WERI-Rb-1 (cell line): Measurements from ENCODE around the gene GLUD2.

Experiments
- DNase-seq: peaks from one replicate; pipeline ENCODE4 v3.0.0-alpha.2; 2020
- H3K27ac ChIP-seq: fragments of 250-450 bp; sonication (Bioruptor Pico); 2 replicates; pipeline ENCODE4 v1.5.1; 2020; ENCODE audit warnings: mild to moderate bottlenecking, moderate library complexity
- H3K27me3 ChIP-seq: fragments of 250-450 bp; sonication (Bioruptor Pico); 2 replicates; pipeline ENCODE4 v1.5.1; 2021; ENCODE audit warnings: mild to moderate bottlenecking, low read depth, moderate library complexity; ENCODE audit not compliant: insufficient read depth, severe bottlenecking
- H3K36me3 ChIP-seq: fragments of 250-450 bp; sonication (Bioruptor Pico); 2 replicates; pipeline ENCODE4 v1.5.1; 2020; ENCODE audit warnings: mild to moderate bottlenecking, moderate library complexity
- H3K4me3 ChIP-seq: 2 replicates; pipeline ENCODE4 v1.5.1; 2011; ENCODE audit warnings: low read depth, mild to moderate bottlenecking, control low read depth, low read length
- H3K9me3 ChIP-seq: fragments of 250-450 bp; sonication (Bioruptor Pico); 2 replicates; pipeline ENCODE4 v1.5.1; 2021; ENCODE audit warnings: mild to moderate bottlenecking, moderate library complexity; ENCODE audit not compliant: severe bottlenecking
- TF ChIP-seq, protein P1 (sequence below): IDR thresholded peaks from 2 replicates; pipeline ENCODE4 v1.5.1; 2011; ENCODE audit warnings: low read depth, mild to moderate bottlenecking, control low read depth, inconsistent platforms, low read length

GLUD2 gene

DNA sequence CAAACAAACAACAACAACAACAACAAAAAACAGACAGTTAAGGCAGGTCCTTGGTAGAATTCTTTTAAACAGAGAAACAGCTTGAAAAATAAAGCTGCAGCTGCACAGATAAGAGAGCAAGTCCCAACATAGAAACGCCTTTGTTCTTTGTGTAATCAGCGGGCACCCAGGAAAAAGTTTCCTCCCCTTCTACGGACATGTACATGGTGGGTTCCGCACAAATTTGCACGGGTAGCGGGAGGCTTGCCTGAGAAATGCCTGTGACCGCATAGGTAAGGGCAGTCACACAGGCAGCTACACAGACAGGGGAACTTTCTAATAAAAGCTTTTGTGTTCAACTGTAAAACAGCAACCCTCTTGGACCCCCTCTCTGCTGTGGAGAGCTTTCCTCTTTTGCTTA is 36.2 kb upstream of the GLUD2 start:
- TF ChIP-seq, protein P1, sequence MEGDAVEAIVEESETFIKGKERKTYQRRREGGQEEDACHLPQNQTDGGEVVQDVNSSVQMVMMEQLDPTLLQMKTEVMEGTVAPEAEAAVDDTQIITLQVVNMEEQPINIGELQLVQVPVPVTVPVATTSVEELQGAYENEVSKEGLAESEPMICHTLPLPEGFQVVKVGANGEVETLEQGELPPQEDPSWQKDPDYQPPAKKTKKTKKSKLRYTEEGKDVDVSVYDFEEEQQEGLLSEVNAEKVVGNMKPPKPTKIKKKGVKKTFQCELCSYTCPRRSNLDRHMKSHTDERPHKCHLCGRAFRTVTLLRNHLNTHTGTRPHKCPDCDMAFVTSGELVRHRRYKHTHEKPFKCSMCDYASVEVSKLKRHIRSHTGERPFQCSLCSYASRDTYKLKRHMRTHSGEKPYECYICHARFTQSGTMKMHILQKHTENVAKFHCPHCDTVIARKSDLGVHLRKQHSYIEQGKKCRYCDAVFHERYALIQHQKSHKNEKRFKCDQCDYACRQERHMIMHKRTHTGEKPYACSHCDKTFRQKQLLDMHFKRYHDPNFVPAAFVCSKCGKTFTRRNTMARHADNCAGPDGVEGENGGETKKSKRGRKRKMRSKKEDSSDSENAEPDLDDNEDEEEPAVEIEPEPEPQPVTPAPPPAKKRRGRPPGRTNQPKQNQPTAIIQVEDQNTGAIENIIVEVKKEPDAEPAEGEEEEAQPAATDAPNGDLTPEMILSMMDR: no peak
- Histone ChIP-seq H3K27me3 (peaks cover 26% of the 10 kb centered on the region), H3K36me3 (no peaks in the 10 kb centered on the region), H3K9me3 (no peaks in the 10 kb centered on the region), H3K4me3 (no peak overlapping the region), H3K27ac (no peak overlapping the region)
- DNase-seq: no peak

DNA sequence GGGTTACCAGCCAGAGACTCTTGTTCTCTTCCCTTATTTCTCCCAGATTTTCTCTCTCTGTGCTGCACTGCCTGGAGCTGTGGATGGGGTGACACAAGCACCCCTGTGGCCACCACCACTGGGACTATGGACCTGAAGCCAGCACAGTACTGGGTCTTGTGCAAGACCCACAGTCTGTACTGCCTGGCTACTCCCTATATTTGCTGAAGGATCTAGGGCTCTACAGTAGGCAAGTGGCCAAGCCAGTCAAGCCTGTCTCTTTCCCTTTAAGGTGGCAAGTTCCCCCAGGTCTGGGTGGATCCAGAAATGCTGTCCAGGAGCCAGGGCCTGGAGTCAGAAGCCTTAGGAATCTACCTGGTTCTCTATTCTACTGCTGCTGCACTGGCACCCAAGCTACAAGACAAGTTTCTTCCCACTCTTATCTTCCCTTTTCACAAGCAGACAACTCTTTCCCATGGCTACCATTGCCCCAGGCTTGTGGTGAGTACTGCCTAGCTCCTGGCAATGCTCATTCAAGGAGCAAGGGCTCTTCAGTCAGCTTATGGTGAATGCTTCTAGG is 33.4 kb upstream of the GLUD2 start:
- TF ChIP-seq, protein P1: no peak
- no peak for DNase-seq
- no peak overlapping the region for H3K27ac ChIP-seq
- no peaks in the 10 kb centered on the region for H3K36me3 ChIP-seq
- H3K4me3 ChIP-seq: no peak overlapping the region
- H3K27me3 ChIP-seq: peaks cover 28% of the 10 kb centered on the region
- H3K9me3 ChIP-seq: no peaks in the 10 kb centered on the region

DNA sequence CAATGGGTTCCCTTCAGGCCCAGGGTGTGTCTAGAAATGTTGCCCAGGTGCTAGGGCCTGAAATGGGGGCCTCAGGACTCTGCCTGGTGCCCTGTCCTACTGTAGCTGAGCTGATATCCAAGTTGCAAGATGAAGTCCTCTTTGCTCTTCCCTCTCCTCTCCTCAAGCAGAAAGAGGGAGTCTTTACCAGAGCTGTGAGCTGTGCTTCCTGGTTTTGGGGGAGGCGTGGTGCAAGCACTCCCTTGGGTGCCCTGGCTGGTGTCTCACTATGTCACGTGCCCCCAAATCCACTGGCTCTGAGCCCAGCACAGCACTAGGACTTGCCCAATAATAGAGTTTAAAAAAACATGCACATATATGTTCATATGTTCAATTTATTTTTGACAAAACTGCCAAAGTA is 32.6 kb upstream of the GLUD2 start:
- TF ChIP-seq, protein P1: no peak
- DNase-seq: no peak
- H3K9me3 ChIP-seq: no peaks in the 10 kb centered on the region

DNA sequence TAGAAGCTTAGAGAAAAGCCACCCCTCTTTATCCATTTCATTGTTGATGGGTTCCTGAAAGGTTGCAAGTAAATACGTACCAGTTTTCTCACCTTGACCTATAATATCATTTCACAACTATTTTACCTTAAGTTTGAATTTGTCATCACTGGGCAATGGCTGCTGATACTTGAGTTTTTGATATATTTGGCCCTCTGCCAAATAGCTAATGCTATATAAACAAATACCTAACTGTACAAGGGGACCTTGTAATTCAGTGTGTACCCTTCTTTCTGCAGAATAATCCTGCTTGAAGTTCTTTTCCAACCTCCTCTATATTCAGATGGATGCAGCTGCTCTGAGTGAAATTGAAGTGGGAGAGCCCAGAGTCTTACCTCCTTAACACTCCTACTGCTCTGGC is 19.0 kb upstream of the GLUD2 start:
- H3K4me3 ChIP-seq: no peak overlapping the region
- no peaks in the 10 kb centered on the region for H3K9me3 ChIP-seq
- TF ChIP-seq, protein P1: no peak
- H3K27me3 ChIP-seq: peaks cover 58% of the 10 kb centered on the region
- no peaks in the 10 kb centered on the region for H3K36me3 ChIP-seq
- no peak overlapping the region for H3K27ac ChIP-seq
- DNase-seq: no peak

More for the DNA sequence above, 32.6 kb upstream of the GLUD2 start:
- H3K4me3 ChIP-seq: no peak overlapping the region
- H3K36me3 ChIP-seq: no peaks in the 10 kb centered on the region
- peaks cover 32% of the 10 kb centered on the region for H3K27me3 ChIP-seq
- no peak overlapping the region for H3K27ac ChIP-seq

DNA sequence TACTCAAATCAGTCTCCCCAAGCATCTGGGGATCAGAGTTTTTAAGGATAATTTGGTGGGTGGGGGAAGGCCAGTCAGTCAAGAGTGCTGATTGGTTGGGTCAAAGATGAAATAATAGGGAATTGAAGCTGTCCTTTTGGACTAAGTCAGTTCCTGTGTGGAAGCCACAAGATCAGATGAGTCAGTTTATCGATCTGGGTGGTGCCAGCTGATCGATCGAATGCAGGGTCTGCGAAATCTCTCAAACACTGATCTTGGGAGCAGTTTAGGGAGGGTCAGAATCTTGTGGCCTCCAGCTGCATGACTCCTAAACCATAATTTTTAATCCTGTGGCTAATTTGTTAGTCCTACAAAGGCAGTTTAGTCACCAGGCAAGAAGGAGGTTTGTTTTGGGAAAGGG is 17.3 kb upstream of the GLUD2 start:
- Histone ChIP-seq H3K27me3 (peaks cover 56% of the 10 kb centered on the region), H3K9me3 (no peaks in the 10 kb centered on the region), H3K36me3 (no peaks in the 10 kb centered on the region), H3K4me3 (no peak overlapping the region), H3K27ac (no peak overlapping the region)
- TF ChIP-seq, protein P1: no peak
- DNase-seq: no peak

DNA sequence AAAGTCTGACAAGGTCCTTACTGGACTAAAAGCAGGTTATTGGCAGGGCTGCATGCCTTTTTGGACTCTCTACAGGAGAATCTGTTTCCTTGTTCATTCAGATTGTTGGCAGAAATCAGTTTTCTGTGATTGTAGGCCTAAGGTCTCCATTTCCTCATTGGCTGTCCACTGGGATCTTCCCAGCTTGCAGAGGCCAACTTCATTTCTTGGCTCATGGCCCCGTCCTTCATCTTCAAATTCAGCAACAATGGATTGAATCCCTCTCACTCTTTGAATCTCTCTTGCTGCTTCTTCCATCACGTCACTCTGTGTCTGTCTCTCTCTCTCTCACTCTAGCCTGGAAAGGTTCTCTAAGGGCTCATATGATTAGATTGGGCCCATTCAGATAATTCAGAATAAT is 14.9 kb upstream of the GLUD2 start:
- H3K27ac ChIP-seq: no peak overlapping the region
- TF ChIP-seq, protein P1: no peak
- H3K9me3 ChIP-seq: no peaks in the 10 kb centered on the region
- H3K27me3 ChIP-seq: peaks cover 45% of the 10 kb centered on the region
- no peak overlapping the region for H3K4me3 ChIP-seq
- no peaks in the 10 kb centered on the region for H3K36me3 ChIP-seq
- no peak for DNase-seq
